Upper lobe of right lung (tissue), 1 donor: ENCODE measurements around the gene CDC42EP4. TPM values are rescaled to one million over a fixed set of nuclear protein-coding genes. Genes with fewer than 3 reads are reported as not detected.

ENCODE experiments used
- ATAC-seq: fragments of 200-7000 bp; cut with Tn5 transposase; one replicate; pipeline ENCODE4 v1.9.1; 2020; ENCODE audit warnings: mild to moderate bottlenecking, moderate library complexity
- DNase-seq: peaks from one replicate; pipeline ENCODE4 v3.0.0-alpha.2; 2020
- H3K27ac ChIP-seq: fragments of 200-600 bp; one replicate; pipeline ENCODE4 v1.8.0; 2022
- H3K27me3 ChIP-seq: fragments of 200-600 bp; one replicate; pipeline ENCODE4 v1.8.0; 2022; ENCODE audit warnings: mild to moderate bottlenecking
- H3K36me3 ChIP-seq: fragments of 200-600 bp; one replicate; pipeline ENCODE4 v1.8.0; 2022
- H3K4me1 ChIP-seq: fragments of 200-600 bp; one replicate; pipeline ENCODE4 v1.8.0; 2022
- H3K4me3 ChIP-seq: fragments of 200-600 bp; one replicate; pipeline ENCODE4 v1.8.0; 2022; ENCODE audit warnings: mild to moderate bottlenecking
- H3K9me3 ChIP-seq: fragments of 200-600 bp; one replicate; pipeline ENCODE4 v1.8.0; 2022
- CTCF ChIP-seq: fragments of 200-600 bp; IDR thresholded peaks from one replicate; pipeline ENCODE4 v1.8.0; 2022; ENCODE audit warnings: antibody characterized with exemption
- intact Hi-C: fragments of 100-400 bp; cut with DNase I; formaldehyde crosslinking; loops from one replicate; pipeline ENCODE4 v1.11.0; 2022
- total RNA-seq: library from RNA; stranded (reverse); fragmentation: NEBNext Ultra II Directional; extraction: Animal tissue kit (Norgen Biotek cat#: 25700); gene quantifications from one replicate; pipeline ENCODE4 v1.2.1, GENCODE V29; 2021
- donor health status: DM: no; HTN: yes; CAD: no; lungs with severe emphysema.

CDC42EP4 gene
- total RNA-seq, 1 donor from 2014 or later: 59.0 TPM

- Histone ChIP-seq H3K4me3 (no peak overlapping the region), H3K4me1 (peaks cover 31% of the 10 kb centered on the region), H3K27me3 (no peaks in the 10 kb centered on the region), H3K36me3 (peaks cover 35% of the 10 kb centered on the region), H3K27ac (no peak overlapping the region), H3K9me3 (no peaks in the 10 kb centered on the region)
- intact Hi-C loops: no loop called here
- ATAC-seq (no peak), DNase-seq (no peak)
- TF ChIP-seq CTCF: no peak
Measured at GRCh38 chr17:73285603-73285908, 26.2 kb downstream of the CDC42EP4 start.

- DNase-seq (no peak), ATAC-seq (no peak)
- intact Hi-C loops: no loop called here
- H3K27me3 ChIP-seq: no peaks in the 10 kb centered on the region
- TF ChIP-seq CTCF: no peak
- no peak overlapping the region for H3K27ac ChIP-seq
- H3K36me3 ChIP-seq: peaks cover 35% of the 10 kb centered on the region
- peaks cover 26% of the 10 kb centered on the region for H3K4me1 ChIP-seq
- H3K4me3 ChIP-seq: no peak overlapping the region
- no peaks in the 10 kb centered on the region for H3K9me3 ChIP-seq
Measured at GRCh38 chr17:73284906-73285602, 26.7 kb downstream of the CDC42EP4 start.

GRCh38 chr17:73284354-73284753, 27.4 kb downstream of the CDC42EP4 start:
- ATAC-seq: no peak
- DNase-seq: no peak
- Histone ChIP-seq H3K9me3 (no peaks in the 10 kb centered on the region), H3K27me3 (no peaks in the 10 kb centered on the region), H3K4me1 (peaks cover 19% of the 10 kb centered on the region), H3K36me3 (peaks cover 35% of the 10 kb centered on the region), H3K27ac (no peak overlapping the region), H3K4me3 (no peak overlapping the region)
- intact Hi-C loops: no loop called here
- no peak for TF ChIP-seq CTCF

- H3K4me1 ChIP-seq: peaks cover 19% of the 10 kb centered on the region
- ATAC-seq (no peak), DNase-seq (no peak)
Measured at GRCh38 chr17:73283841-73284282, 27.9 kb downstream of the CDC42EP4 start.

GRCh38 chr17:73283250-73283649, 28.6 kb downstream of the CDC42EP4 start:
- H3K9me3 ChIP-seq: no peaks in the 10 kb centered on the region
- no peak for ATAC-seq
- H3K36me3 ChIP-seq: peaks cover 35% of the 10 kb centered on the region
- H3K27me3 ChIP-seq: no peaks in the 10 kb centered on the region
- intact Hi-C loops: no loop called here
- H3K4me1 ChIP-seq: peaks cover 19% of the 10 kb centered on the region
- H3K4me3 ChIP-seq: no peak overlapping the region
- TF ChIP-seq CTCF: no peak
- DNase-seq: no peak
- H3K27ac ChIP-seq: no peak overlapping the region

More at GRCh38 chr17:73283841-73284282, 27.9 kb downstream of the CDC42EP4 start:
- intact Hi-C loops: no loop called here
- H3K9me3 ChIP-seq: no peaks in the 10 kb centered on the region
- no peak for TF ChIP-seq CTCF
- no peak overlapping the region for H3K27ac ChIP-seq
- H3K36me3 ChIP-seq: peaks cover 35% of the 10 kb centered on the region
- no peak overlapping the region for H3K4me3 ChIP-seq
- H3K27me3 ChIP-seq: no peaks in the 10 kb centered on the region

GRCh38 chr17:73282629-73283028, 29.2 kb downstream of the CDC42EP4 start:
- intact Hi-C loops: no loop called here
- no peak for DNase-seq
- peaks cover 22% of the 10 kb centered on the region for H3K4me1 ChIP-seq
- peaks cover 35% of the 10 kb centered on the region for H3K36me3 ChIP-seq
- no peaks in the 10 kb centered on the region for H3K27me3 ChIP-seq
- TF ChIP-seq CTCF: no peak
- no peak overlapping the region for H3K27ac ChIP-seq
- no peak for ATAC-seq
- H3K4me3 ChIP-seq: no peak overlapping the region
- H3K9me3 ChIP-seq: no peaks in the 10 kb centered on the region
